Hematopoietic multipotent progenitor cell treated with erythropoietin and hydrocortisone succinate and interleukin-3 and kit ligand, for 15 days (in vitro differentiated cells): Measurements from ENCODE around the gene IL34.

Experiments
- DNase-seq: peaks from one replicate; pipeline ENCODE4 v3.0.0-alpha.2; 2015; ENCODE audit warnings: low spot score

The IL34 gene

DNA sequence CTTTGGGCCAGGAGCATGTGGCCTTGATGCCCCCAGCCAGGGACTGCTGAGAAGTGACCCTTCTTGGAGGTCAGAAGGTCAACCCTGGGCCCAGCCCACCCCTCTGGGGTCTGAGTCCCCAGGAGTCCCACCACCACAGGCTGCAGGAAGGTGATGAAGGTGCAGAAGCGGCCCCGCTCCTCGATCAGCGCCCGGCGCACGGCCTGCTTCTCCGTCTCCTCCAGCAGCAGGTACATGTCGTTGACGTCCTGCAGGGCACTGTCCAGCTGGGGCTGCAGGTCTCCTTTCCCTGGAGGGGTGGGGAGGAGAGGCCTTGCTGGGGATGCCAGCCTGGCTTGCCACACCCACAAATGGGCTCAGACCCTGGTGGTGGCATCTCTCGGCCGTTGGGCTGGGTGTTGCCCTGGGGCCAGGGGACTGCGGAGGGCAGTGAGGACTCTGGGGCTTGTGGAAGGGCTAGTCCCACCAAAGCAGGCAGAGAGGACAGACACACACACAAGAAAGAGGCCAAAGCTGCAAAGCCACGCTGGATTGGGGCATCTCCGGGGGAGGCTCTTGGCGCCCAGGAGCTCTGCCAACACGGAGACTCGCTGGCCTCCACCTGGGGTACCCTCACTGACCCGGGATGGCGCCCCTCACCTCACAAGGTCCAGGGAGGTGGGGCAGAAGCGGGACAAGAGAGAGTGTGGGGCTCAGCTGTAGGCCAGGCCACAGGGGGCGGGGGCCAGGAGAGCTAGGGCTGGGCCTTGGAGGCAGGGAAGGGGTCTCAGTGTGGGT, 31.9 kb downstream of the IL34 start:
- no peak for DNase-seq

DNA sequence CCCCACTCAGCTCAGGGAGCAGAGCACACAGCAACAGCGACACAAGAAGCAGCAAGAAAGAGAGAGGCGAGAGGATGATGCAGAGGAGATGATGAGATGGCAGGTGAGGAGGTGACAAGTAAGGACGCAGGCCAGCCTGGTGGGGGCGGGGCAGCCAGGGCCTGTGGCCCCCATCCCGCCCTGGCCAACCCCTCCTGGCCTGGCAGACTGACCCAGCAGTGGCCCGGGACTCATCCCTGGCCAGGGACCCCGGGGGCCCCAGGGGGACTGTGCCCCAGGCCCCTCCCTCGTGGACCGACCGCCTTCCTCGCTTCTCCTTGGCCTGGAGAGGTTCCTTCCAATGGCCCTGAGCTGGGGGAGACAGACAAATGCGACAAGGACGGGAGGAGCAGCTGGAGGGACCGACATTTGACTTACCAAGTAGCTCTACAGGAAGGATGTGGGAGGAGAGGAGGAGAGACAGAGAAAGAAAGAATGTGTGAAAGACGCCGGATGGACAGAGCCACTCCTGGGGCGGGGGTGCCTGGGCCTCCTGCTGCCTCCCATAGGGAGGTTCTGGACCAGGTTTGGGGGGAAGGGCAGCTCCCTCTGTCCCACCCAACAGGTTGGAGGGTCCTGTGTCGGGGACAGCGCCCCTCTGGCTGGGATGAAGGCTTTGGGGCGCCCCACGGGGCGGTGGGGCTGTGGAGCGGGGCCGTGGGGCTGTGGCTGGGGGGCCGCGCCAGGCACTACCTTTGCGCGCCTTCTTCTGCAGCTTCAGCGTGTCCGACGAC, 32.7 kb downstream of the IL34 start:
- no peak for DNase-seq

DNA sequence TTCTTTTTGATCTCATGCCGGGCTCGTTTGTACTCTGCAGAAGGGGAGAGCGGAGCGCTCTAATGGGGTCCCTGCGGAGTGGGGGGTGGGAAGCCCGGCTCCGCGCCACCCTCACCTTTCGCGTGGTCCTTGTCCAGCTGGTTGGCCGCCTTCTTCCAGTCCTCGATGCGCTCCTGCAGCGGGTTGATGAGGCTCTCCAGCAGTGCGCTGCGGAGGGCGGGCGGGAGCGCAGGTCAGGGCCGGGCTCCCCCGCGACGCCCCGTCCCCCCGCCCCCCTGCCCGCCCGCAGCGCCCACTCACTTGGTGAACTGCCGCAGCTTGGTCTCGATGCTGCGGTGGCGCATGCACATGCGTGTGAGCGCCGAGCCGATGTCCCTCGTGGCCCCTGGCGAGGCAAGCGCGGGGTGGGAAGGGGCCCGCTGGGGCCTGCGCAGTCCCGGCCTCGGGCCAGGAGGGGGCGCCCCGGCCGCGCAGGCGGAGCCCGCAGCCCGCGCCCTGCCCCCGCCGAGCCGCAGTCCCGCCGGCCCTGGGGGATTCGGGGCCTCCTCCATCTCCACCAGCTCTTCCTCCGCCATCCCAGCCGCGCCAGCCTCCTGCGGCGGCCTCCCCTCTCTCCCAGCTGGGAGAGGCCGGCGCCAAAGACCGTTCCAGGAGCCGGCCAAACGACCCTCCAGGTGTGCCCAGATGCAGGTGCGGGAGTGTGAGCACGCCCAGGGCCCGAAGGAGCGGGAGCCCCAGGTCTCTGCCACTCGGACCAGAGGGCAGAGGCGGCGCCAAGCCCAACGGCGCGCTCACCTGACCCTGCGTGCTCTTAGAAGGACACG, 33.5 kb downstream of the IL34 start:
- peak; percentile 24 for DNase-seq

DNA sequence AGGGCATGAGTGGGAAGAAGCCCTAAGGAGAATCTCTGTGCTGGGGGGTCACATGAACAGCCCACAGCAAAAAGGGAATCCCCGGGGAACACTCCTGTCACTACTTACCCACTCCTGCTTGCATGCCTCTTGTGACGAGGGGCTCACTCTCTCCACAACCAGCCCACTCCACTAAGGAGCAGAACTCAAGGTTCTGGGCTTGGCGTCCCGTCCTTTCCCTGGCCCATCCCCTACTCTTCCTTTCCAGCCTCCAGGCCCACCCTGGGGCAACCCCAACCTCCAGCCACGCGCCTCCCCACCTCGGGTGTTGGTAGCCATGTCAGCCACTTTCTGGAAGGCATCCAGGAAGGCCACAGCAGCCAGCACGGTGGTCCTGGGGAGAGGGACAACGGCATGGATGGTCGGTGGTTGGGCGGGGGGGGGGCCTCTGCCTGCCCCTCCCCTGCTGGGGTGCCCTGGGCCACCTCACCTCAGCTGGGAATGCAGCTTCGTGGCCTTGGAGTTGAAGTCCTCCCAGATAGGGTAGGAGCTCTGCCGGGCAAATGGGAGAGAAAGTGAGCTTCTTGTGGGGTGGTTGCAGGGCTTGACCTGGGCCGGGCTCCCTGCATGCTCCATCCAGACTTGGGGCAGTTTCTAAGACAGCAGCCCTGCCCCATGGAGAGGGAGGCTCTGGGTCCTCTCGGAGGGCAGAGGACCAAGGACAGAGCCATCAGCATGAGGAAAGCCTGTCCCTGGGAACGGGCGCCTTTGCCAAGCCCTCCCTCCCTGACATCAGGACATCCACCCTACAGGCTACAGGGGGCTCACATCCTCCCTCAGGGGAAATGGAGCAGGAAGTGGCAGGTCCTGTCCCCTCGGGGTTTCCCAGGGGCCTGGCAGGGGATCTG, 34.4 kb downstream of the IL34 start:
- DNase-seq: no peak

DNA sequence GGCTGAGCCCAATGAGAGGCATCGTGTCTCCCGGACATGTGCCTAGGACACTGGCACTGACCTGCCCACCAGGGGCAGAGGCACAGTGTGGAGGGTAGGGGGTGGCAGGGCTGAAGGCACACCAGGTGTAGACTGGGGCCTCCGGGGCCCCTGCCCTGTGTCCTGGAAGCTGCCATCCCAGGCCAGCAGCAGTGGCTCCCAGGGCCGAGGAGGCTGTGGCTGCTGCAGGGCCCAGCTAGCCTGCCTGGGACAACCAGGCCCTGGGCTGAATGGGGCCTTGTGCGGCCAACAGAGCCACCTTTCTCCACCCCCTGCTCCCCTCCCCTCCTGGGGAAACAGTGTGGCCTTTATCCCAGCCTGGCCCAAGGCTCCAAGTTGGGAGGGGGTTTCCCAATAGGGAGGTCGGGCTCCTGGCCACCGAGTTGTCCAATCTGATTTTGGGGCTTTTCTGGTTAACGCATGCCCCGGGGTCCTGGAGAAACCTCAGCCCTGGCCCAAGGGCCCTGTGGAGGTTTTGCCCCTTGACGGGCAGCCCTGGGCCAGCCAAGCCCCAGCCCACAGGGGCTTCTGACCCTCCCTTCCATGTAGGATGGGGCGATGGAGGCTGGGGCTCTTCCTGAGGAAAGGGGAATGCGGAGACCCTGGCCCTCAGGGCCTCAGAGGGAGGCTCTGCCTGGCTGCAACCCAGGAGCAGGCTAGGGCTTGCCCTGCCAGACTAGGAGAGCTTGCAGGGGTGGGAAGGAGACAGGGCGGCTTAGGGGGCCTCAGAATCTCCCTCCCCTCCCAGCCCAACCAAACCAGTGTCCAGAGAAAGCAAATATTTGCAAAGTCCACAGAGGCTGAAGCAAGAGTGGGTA, 35.3 kb downstream of the IL34 start:
- DNase-seq: no peak

DNA sequence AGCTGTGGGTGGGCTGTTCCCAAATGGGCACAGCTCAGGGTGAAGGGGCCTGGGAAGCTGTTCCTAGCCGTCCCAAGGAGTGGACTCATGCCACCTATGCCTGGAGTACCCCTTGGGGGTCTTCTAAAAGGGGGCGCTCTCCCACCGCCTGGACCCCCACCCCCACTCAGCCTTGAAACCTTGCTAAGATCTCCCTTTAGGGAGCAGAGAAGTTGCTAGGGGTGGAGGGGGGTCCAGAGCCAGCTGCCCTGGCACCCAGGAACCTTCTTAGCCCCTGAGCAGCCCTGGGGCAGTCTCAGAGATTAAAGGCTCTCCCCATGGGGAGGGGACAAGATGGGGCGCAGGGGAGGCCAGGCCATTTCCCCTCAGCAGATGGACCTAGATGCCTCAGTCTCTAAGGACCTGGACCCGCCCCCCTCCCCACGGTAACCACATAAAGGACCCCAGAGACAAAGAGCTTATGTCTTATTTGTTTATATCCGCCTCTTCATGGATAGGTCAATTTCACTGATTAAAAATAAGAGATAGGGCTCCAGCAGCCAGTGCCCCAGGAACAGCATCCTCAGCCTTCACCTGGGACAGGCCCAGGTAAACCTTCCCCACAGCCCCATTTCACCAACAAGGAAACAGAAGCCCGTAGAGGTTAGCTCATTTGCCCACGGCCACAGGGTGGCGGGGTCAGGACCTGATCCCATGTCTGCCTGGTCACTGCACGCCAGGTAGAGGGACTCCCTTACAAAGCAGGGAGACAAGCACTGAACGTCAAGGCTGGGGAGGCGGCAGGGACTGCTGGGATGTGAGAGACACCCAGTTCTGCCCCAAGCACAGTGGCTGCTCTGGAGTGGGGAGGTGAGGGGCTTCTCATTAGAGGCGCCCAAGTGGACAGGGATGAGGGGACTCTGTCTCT, 36.1 kb downstream of the IL34 start:
- peak; percentile 34 for DNase-seq

DNA sequence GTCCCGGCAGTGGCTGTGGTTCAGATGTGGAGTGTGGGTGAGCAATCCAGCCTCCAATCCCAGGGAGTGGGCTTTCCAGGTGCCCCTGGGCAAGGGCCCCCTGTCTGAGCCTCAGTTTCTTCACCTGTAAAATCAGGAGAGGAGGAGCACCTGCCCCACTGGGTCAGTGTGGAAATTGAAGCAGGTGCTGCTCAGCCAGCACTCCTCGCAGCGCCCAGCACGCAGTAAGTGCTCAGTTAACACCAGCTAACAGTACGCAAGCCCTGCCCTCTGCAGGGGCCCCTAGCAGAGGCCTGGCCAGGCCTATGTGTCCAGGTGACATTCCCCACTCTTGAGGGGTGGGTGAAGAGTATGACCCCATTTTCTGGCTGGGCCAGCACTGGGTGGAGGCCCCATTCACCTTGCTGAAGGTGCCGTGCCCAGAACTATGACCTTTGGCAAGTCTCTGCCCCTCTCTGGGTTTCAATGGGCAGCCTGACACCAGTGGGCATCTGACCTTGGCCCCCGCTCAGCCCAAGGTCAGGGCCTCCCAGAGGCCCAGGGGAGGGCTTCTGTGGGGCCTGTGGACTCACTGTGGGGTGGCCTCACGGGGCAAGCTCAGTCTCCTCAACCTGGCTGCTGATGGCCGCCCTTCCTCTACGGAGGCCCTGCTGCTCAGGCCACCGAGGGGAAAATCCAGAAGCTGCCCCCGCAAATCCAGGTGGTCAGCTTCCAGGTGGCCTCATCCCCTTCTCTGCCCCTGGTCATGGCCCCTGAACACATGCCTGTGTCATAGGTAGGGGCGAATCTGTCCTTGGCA, 37.0 kb downstream of the IL34 start:
- no peak for DNase-seq

DNA sequence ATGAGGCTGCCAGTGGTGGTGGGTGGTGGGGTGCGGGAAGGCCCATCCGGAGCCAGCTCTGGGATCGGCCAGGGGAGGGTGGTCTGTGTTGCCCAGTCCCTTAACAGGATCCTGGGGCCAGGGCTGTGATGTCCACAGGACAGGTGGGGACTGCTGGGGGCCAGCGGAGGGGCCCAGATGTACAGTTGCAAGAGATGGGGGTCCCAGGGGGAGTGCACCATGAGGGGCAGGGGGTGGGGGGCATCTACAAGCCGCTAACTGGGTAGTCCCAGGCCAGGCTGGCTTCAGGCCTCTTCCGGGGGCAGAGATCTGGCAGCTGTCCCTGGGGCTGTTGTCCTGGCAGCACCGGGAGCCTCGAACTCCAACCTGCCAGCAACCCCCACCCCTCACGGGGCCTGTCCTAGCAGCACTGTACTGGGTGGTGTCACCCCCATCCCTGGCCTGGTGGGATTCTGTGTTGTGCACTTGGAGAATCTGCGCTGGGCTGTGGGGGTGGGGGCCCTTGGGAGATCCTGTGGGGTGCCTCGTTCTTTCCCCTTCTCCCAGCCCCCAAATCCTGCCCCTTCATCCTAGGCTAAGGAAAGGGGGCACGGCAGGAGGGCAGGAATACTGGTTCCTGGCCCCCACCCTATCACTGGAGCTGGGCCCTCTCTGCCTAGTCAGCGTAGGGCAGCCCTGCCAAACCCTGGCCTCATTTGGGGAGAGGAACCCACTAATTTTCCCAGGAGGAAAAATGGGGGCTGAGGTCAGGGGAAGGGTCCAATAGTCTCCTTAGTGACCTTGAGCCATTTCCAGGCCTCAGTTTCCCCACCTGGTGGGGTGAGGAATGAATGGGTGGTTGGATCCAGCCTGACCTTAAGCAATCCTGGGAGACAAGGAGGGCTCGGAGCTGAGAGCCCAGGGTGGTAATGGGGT, 38.0 kb downstream of the IL34 start:
- DNase-seq: no peak

DNA sequence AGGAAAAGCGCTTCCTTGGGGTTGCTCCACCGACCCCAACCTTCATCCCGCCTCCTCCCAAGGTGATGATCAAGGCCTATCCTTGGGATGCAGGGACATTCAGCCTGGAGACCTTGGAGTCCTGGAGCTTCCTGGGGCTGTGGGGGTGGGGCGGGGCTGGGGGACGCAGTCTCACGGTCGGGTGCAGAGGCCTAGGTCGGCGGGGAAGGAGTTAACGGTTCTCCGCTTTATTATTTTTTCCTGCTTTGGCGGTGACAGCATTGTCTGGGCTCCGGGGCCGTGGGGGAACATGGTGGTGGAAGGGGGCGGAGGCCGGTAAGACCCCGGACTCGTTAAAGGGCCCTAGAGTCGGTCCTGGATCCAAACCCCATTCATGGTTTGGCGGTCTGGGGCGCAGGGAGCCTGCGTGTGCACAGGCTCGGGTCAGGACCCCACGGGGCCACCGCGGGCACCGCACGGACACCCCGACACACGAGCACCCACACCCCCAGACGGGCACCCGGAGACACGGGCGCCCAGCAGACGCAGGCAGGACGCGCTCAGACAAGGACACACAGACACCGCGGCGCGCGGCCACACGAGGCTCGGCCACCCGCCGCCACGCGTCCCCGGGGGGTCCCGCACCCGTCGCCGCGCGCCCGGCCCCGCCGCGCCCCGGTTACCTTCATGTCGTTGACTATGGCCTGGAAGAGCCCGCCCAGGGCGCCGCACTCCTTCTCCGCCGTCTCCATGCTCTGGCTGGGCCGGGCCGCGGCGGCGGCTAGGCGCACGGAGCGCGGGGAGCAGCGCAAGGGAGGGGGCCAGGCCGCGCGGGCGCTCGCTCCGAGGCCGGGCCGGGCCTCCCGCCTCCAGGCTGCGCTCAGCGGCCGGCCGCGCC, 38.9 kb downstream of the IL34 start:
- DNase-seq: no peak

DNA sequence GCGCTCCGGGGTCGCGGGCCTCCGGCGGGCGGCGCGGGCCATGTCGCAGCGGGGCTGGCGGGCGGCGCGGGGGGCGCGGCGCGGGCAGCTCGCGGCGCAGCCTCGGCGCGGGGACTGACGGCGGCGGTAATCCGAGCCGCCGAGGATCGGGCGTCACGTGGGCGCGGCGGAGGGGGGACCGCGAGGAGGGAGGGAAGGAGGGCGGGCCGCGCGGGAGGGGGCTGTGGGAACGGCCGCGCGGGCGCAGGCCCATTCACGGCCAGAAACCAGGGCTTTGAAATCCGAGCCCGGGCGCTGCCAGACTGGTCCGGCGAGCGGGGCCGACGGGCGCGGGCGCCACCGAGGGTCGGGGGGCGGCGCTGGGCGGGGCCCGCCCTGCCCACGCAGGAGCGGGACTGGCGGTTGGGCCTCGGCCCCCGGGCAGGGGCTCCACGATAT, 39.6 kb downstream of the IL34 start, which contains the start of gene MTSS2:
TSS of gene MTSS2 (minus strand) at position 116 of the 438 bp plus-strand sequence. CDS start 262 bp downstream, outside the sequence.
- no peak for DNase-seq

DNA sequence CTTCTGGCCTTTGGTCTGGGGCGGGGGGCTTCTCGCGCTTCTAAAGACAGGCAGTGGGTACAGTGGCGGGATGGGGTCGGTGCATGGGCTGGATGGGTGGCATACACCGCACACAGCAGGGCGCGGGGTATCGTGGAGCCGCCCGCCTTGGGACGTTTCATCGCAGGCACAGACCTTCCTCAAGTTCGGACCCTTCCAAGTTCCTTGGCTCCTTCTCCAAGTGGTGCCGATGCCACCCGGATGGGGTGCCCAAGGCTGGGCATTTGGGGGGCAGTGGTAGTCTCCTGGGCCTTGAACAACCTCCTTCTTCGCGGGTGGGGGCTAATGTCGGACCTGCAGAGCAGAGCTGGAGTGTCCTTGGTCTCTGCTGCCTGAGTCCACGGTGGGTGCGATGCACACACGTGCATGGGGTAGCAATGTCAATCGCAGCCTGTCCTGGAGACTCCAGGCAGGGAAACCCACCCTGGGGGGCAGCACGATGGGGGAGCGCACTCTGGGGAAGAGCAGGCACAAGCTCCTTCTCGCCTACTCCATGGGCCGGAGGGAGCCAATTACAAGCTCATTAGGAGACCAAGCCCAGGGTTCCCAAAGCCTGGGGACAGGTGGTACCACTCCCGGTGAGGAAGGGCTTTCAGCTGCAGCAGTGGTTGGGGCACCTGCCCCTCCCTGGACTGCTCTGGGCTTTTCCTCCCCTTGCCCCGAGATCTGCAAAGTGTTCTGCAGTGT, 40.2 kb downstream of the IL34 start:
- DNase-seq: no peak

DNA sequence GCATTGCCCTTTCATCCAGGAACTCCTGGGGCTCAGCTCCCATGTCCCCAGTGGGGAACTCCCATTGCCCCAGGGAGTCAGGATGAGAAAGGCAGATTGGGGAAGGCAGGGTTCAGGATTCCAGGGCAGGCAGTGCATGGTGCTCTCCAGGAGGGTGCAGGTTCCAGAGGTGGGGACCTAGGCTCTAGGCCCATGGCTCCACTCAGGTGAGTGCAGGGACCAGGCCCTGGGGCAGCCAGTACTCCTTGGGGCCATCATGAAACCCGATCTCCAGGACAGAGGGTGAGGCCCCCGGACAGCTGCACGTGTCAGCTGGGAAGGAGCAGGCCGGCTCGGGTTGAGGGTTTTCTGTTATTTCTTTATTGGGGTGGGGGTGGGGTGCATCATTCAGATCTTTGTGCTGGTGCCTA, 40.7 kb downstream of the IL34 start:
- no peak for DNase-seq

DNA sequence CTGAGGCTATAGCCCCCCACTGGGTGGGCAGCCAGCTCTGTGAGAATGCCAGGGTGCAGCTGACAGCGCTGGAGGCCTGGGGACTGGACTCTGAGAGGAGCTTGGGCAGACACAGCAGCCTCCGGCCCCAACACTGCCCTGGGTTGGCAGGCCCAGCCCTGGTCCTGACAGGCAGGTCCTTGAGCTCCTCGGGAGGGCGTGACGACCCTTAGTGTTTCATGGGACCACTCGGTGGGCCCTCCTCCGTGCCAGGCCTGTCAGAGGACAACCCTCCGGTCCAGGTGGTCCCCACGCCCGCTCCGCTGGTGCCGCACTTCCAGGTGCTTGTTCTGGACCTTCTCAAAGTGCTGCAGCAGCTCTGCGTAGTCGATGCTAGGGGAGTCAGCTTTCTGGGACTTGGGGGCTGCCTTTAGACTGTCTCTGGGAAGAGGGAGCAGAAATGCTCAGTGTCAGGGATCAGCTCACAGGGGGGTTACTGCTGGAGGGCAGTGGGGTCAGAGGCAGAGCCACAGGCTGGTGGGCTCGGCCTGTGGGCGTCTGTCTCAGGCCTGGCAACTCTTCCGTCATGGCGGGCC, 41.4 kb downstream of the IL34 start:
- DNase-seq: no peak

DNA sequence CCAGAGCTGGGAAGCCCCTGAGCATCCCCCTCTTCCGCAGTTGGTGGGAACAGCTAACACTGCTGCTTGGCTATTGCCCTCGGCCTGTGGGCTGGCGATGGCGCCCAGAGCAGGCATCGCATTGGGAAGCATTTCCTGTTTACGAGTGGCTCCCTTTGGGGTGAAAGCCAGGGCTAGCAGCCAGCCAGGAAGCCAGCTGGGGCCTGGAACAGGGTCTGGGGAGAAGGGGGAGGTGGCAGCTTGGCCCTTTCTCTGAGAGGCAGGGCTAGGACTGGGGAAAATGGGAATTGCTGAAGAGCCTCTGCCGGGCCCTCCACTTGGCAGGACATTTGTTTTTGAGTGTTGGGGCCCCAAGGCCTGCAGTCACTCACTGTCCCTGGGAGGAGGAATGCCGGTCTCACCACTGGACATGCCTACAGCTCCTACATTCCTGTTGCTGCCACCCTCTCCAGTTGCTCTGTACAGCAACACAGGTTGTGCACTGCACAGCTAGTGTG, 41.9 kb downstream of the IL34 start:
- DNase-seq: no peak
